ENCODE results near the gene A2M. TPM values are rescaled to one million over a fixed set of nuclear protein-coding genes. Genes with fewer than 3 reads are reported as not detected.

A2M gene
- total RNA-seq, 1 experiment from 2014 or later, result not detected

DNA sequence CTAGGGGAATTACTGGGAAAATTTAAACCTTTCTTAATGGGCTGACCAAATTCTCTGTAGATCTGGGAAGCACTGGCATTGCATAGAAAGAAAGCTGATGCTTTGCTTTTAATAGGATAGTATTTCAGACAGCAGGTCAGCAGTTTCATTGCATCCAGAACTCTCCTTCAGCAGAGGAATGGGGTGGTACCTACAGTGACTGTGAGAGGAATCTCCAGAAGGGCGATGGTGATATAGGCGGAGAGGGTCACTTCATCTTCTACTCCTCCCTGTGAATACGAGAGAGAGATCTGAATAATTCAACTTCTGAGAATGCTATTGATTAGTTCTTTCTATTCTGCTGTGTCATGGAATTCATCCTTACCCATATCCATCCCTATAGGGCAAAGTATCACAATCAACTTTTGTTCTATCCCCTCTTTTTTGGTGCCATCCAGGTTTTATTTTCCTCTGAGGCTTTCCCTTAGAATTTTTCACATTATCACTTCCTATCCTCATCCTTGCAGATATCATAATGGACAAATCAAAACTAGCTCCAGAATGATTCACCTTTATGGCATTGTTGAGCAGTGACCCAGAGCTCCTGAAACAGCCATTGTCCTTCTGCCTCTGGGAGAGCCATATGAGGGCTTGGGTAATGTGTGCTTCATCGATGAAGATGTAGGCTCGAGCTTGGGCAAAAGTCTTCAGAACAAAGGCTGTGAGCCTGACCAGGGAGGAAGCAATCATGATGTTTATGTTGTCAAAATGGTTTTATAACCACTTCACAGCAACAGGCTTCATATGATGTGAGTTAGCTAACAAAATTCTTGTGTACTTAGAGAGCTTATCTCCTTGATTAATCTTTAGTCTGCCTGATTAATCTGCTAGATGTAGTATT, 38.3 kb downstream of the A2M start:
- no peaks in the 10 kb centered on the region for H3K9me3 Mint-ChIP-seq (ENCODE audit: low read depth, unreplicated experiment)
- CTCF ChIA-PET, result no interaction called here
- no peak for DNase-seq
- no peak for TF ChIP-seq CTCF (IDR thresholded peaks at IDR 0.05; ENCODE audit: unreplicated experiment)
- BruUV-seq (replicated peaks), result no TSS peak
- H3K4me1 Mint-ChIP-seq (ENCODE audit: low read depth, unreplicated experiment), result no peaks in the 10 kb centered on the region
- peaks cover 23% of the 10 kb centered on the region for H3K27me3 Mint-ChIP-seq (ENCODE audit: unreplicated experiment)
- H3K36me3 Mint-ChIP-seq (ENCODE audit: insufficient read depth, unreplicated experiment), result no peaks in the 10 kb centered on the region
- H3K27ac Mint-ChIP-seq (ENCODE audit: unreplicated experiment), result no peak overlapping the region
- no peak overlapping the region for H3K4me3 Mint-ChIP-seq (ENCODE audit: low read depth, unreplicated experiment)
- intact Hi-C loops (cut with micrococcal nuclease; ENCODE audit: unreplicated experiment), result no loop called here

DNA sequence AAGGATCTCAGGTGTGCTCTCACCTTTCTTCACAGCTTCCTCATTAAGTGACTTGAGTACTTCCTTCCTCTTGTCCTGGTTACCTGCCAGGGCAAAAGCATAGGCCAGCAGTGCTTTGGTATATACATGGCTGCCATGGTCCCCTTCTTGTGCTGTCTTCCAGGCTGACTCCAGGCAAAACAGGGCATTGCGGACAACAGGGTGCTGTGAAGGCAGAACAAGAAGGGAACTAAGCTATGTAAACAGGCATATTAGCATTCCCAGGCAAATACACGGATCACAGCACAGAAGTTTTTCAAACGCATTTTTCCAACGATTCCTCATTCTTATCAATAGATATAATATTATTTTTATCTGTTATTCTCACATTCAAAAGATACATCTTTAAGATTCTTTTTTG, 39.0 kb downstream of the A2M start:
- Mint-ChIP-seq H3K27me3 (ENCODE audit: unreplicated experiment) (peaks cover 23% of the 10 kb centered on the region), H3K27ac (ENCODE audit: unreplicated experiment) (no peak overlapping the region), H3K36me3 (ENCODE audit: insufficient read depth, unreplicated experiment) (no peaks in the 10 kb centered on the region), H3K4me3 (ENCODE audit: low read depth, unreplicated experiment) (no peak overlapping the region), H3K4me1 (ENCODE audit: low read depth, unreplicated experiment) (no peaks in the 10 kb centered on the region), H3K9me3 (ENCODE audit: low read depth, unreplicated experiment) (no peaks in the 10 kb centered on the region)
- TF ChIP-seq CTCF (IDR thresholded peaks at IDR 0.05; ENCODE audit: unreplicated experiment), result no peak
- CTCF ChIA-PET, result no interaction called here
- BruUV-seq (replicated peaks), result no TSS peak
- intact Hi-C loops (cut with micrococcal nuclease; ENCODE audit: unreplicated experiment), result no loop called here
- no peak for DNase-seq

GRCh38 chr12:9075138-9075535, 40.6 kb downstream of the A2M start:
- no TSS peak for BruUV-seq (replicated peaks)
- CTCF ChIA-PET, result no interaction called here
- Mint-ChIP-seq H3K36me3 (ENCODE audit: insufficient read depth, unreplicated experiment) (no peaks in the 10 kb centered on the region), H3K9me3 (ENCODE audit: low read depth, unreplicated experiment) (no peaks in the 10 kb centered on the region), H3K4me3 (ENCODE audit: low read depth, unreplicated experiment) (no peak overlapping the region), H3K4me1 (ENCODE audit: low read depth, unreplicated experiment) (no peaks in the 10 kb centered on the region), H3K27ac (ENCODE audit: unreplicated experiment) (no peak overlapping the region), H3K27me3 (ENCODE audit: unreplicated experiment) (peaks cover 23% of the 10 kb centered on the region)
- intact Hi-C loops (cut with micrococcal nuclease; ENCODE audit: unreplicated experiment), result no loop called here
- no peak for TF ChIP-seq CTCF (IDR thresholded peaks at IDR 0.05; ENCODE audit: unreplicated experiment)
- DNase-seq, result no peak

GRCh38 chr12:9074484-9075137, 41.1 kb downstream of the A2M start:
- no peak for DNase-seq
- peaks cover 23% of the 10 kb centered on the region for H3K27me3 Mint-ChIP-seq (ENCODE audit: unreplicated experiment)
- BruUV-seq (replicated peaks), result no TSS peak
- no peaks in the 10 kb centered on the region for H3K9me3 Mint-ChIP-seq (ENCODE audit: low read depth, unreplicated experiment)
- intact Hi-C loops (cut with micrococcal nuclease; ENCODE audit: unreplicated experiment), result no loop called here
- TF ChIP-seq CTCF (IDR thresholded peaks at IDR 0.05; ENCODE audit: unreplicated experiment), result no peak
- H3K4me1 Mint-ChIP-seq (ENCODE audit: low read depth, unreplicated experiment), result no peaks in the 10 kb centered on the region
- CTCF ChIA-PET, result no interaction called here
- no peak overlapping the region for H3K27ac Mint-ChIP-seq (ENCODE audit: unreplicated experiment)
- H3K36me3 Mint-ChIP-seq (ENCODE audit: insufficient read depth, unreplicated experiment), result no peaks in the 10 kb centered on the region
- no peak overlapping the region for H3K4me3 Mint-ChIP-seq (ENCODE audit: low read depth, unreplicated experiment)
